ENCODE measurements around the gene FPR2. TPM values are rescaled to one million over a fixed set of nuclear protein-coding genes. Genes with fewer than 3 reads are reported as not detected.

The FPR2 gene
- total and polyA plus RNA-seq, 2 donors (not counting 3 experiments of a cell fraction or from before 2014, with no cell fraction given) = not detected

GRCh38 chr19:51800473-51801244 is 39.7 kb downstream of the FPR2 start:
- Histone ChIP-seq H3K4me1 (ENCODE audit: control insufficient read depth, extremely low read depth, insufficient read depth, low read length) (no peaks in the 10 kb centered on the region), H3K9me1 (replicated peaks; ENCODE audit: control insufficient read depth, extremely low read depth, insufficient read depth, low read length) (no peaks in the 10 kb centered on the region), H3K4me2 (ENCODE audit: insufficient read depth, low read length) (no peak overlapping the region), H3K27me3 (ENCODE audit: control insufficient read depth in 2 of 2, insufficient read depth in 2 of 2, low read length in 2 of 2) (no peaks in the 10 kb centered on the region), H3K9me3 (replicated peaks; ENCODE audit: control insufficient read depth, insufficient read depth, low read length) (no peaks in the 10 kb centered on the region), H3K79me2 (ENCODE audit: control insufficient read depth, insufficient read depth, low read length) (no peaks in the 10 kb centered on the region), H4K20me1 (replicated peaks; ENCODE audit: control insufficient read depth, extremely low read depth, insufficient read depth, low read length) (no peaks in the 10 kb centered on the region), H3K9ac (replicated peaks; ENCODE audit: extremely low read depth, insufficient read depth, low read length) (no peak overlapping the region), H3K4me3 (replicated peaks in 1 of 3; ENCODE audit: insufficient read depth in 1 of 3, low read depth in 1 of 3, low read length in 3 of 3) (no peak overlapping the region), H2AFZ (ENCODE audit: low read depth, low read length) (no peak overlapping the region), H3K36me3 (ENCODE audit: control insufficient read depth in 2 of 2, extremely low read depth in 1 of 2, insufficient read depth in 2 of 2, low read length in 2 of 2) (no peaks in the 10 kb centered on the region), H3K27ac (ENCODE audit: insufficient read depth, low read depth, low read length) (no peak overlapping the region)
- DNase-seq (ENCODE audit: low read depth, low spot score) (no peak), FAIRE-seq (no peak)
- intact Hi-C loops (cut with micrococcal nuclease) (no loop called here), dilution Hi-C loops (cut with MboI; ENCODE audit: extremely low pct_ligation_motif_present, low sequenced_read_pairs) (no loop called here)
- TF ChIP-seq MAX (IDR thresholded peaks at IDR 0.05; ENCODE audit: insufficient read depth, insufficient read length) (no peak), MYC (IDR thresholded peaks at IDR 0.05; ENCODE audit: low read depth, low read length) (no peak), GATA2 (IDR thresholded peaks at IDR 0.05; ENCODE audit: insufficient read depth, insufficient read length, low read depth, low read length) (no peak), JUN (IDR thresholded peaks at IDR 0.05; ENCODE audit: borderline replicate concordance, insufficient read depth, insufficient read length, low read depth) (no peak), POLR2A (IDR thresholded peaks at IDR 0.05; ENCODE audit: low read depth, low read length) (no peak), POLR2AphosphoS5 (IDR thresholded peaks at IDR 0.05; ENCODE audit: insufficient read depth, low read depth, low read length) (no peak), FOS (IDR thresholded peaks at IDR 0.05; ENCODE audit: borderline replicate concordance, insufficient read depth, low read length) (no peak), EZH2 (IDR thresholded peaks at IDR 0.05; ENCODE audit: borderline replicate concordance, low read depth, low read length, severe bottlenecking) (no peak)
- TF ChIP-seq, protein P1, sequence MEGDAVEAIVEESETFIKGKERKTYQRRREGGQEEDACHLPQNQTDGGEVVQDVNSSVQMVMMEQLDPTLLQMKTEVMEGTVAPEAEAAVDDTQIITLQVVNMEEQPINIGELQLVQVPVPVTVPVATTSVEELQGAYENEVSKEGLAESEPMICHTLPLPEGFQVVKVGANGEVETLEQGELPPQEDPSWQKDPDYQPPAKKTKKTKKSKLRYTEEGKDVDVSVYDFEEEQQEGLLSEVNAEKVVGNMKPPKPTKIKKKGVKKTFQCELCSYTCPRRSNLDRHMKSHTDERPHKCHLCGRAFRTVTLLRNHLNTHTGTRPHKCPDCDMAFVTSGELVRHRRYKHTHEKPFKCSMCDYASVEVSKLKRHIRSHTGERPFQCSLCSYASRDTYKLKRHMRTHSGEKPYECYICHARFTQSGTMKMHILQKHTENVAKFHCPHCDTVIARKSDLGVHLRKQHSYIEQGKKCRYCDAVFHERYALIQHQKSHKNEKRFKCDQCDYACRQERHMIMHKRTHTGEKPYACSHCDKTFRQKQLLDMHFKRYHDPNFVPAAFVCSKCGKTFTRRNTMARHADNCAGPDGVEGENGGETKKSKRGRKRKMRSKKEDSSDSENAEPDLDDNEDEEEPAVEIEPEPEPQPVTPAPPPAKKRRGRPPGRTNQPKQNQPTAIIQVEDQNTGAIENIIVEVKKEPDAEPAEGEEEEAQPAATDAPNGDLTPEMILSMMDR (IDR thresholded peaks at IDR 0.05; ENCODE audit: extremely low read depth in 1 of 2, insufficient read depth in 1 of 2, low read depth in 1 of 2, low read length in 2 of 2) = no peak
- no TSS peak for BruUV-seq (replicated peaks)
- POLR2A ChIA-PET = no interaction called here
- CTCF ChIA-PET = no interaction called here

All from endothelial cell of umbilical vein (primary cell).